GM21367 (cell line): ENCODE results near the gene ACER3.

Experiments
- ATAC-seq: cut with Tn5 transposase; IDR thresholded peaks from one replicate; pipeline ENCODE4 v1.9.1; 2021; ENCODE audit not compliant: unreplicated experiment

Gene ACER3

DNA sequence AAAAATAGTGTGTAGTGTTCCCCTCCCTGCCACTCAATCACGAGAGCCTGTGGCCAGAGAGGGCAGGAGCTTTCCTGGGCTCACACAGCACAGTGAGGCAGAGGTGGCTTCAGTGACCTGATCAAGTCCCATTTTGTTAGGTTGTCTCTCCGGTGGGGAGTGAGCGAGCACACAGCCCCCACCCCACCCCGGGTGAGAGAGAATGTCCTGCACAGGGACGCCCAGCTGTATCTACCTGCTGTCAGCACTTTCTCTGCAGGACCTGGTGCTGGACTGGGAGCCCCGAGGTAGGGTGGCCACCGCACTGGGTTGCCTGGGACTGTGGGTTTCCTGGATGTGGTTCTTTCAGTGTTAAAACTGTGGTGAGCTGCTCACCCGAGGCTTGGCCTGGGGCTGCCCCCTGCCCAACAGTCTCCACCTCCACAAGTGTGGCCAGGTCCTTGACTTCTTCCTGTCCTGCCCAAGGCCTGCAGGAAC is 212.2 kb downstream of the ACER3 start:
- no peak for ATAC-seq

DNA sequence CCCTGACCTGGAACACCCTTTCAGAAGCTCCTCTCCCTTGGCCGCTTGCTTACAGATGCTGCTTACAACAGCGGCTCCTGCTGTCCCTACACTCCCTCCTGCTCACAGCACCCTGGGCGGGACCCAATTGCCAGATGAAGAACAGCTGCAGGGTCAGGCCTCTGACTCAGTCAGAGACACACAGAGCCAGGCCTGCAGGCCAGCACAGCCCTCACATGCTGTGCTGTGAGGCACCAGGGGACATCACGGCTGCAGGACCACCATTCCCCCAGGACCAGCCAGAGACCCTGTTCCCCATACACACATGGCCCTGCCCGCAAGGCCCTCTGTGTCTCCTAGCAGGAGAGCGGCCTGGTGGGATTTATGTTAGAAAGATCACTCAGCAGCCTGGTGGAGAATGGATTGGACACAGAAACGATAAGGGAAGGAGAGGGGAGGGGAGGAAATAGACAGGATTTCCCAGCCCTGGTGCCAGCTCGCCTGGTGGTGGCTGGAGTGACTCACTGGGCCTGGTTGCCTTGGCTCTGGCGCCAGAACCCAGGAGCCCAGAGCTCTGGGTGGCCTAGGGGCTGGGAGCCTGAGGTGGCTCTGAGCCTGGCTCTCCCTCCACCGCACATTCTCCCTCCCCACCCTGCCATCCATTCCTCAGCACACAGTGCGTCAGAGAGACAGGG is 212.7 kb downstream of the ACER3 start:
- ATAC-seq, result no peak

DNA sequence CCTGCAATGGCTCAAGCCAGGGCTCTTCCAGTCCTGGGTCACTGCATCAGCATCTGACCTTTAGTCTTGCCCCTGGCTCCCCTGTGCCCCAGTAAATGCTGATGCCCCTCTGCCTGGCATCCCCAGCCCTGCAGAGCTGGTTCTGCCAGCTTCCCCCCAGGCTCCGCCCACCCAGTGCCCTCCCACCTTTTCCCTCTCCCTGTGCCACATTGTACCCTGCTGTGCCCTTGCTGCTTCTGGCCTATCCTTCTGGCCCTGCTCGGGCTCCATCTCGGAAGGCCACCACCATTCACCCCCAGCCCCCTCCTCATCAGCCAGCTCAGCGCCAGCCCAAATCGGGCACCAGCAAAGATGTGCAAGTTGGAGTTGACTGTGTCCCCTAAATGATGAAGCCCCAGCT is 213.5 kb downstream of the ACER3 start:
- no peak for ATAC-seq

DNA sequence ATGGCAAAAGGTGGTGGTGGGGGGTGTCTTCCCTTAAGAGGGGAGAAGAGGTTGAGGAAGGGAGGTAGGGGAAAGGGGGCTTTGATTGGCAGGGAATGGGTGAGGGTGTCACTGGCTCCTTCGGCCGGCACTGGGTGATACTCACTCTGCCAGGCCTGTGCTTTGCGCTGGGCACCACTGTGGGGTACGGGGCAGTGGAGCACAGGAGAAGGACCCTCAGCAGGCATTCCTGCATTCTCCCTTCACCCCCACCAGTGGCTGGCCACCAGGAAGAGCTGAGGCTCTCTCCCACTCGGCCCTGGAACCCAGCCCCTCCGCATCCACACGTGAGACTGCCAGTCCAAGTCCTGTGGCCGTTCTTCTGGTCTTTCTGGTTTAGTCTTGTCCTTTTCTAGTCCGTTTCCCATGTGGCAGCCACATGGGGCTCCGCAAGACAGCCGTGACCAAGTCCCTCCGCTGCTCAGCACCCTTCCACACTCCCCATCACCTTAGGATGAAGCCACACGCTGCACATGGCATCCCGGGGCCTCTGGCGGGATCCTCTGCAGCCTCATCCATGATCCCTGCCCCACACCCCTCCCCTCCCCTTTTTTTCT is 214.0 kb downstream of the ACER3 start:
- no peak for ATAC-seq

DNA sequence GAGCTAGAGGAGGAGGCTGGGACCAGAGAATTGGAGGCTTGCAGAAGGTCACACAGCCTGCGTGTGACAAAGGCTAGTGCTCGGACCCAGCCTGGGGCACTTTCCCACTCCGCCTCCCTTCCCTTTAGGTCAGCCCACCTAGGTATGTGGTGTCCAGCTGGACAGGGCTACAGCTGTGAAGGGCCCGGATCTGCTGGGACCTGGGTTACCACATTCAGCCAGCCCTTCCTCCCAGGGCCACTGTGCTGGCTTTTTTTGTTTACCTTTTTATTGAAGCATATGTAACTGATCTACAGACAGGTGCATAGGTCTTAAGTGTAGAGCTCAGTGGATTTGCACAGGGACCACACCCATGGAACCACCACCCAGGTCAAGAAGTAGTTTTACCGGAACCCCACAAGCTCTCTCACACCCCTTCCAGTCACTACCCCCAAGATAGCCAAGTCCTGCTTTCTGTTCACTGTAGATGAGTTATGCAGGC is 214.7 kb downstream of the ACER3 start:
- ATAC-seq, result no peak
